Central memory CD4-positive, alpha-beta T cell (primary cell): ENCODE data around the gene ARHGAP6.
"Not testable (repeated sequence)": the region's sequence is repeated elsewhere in the genome, so short reads cannot be mapped to it uniquely, and the experiment has no call there.

Experiments
- DNase-seq: peaks from one replicate; pipeline ENCODE4 v3.0.0; 2022

The ARHGAP6 gene

DNA sequence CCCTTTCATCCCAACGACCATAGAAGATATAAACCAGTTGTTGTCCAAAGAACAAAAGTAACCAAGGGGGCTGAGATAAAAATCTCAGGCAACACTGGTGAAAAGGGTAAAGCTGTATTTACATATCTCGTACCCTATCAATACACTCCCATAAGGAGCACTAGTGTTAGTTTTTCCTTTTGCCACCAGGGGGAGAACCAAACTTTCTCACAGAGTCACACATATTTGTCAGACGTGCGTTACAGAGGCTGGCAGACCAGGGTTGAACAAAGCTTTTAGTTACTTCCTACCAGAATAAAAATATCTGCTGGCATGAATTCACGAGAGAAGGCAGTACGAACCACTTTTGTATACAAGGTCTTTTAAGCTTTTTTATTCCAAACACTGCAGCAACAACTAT lies 284.3 kb downstream of the ARHGAP6 start:
- no peak for DNase-seq

DNA sequence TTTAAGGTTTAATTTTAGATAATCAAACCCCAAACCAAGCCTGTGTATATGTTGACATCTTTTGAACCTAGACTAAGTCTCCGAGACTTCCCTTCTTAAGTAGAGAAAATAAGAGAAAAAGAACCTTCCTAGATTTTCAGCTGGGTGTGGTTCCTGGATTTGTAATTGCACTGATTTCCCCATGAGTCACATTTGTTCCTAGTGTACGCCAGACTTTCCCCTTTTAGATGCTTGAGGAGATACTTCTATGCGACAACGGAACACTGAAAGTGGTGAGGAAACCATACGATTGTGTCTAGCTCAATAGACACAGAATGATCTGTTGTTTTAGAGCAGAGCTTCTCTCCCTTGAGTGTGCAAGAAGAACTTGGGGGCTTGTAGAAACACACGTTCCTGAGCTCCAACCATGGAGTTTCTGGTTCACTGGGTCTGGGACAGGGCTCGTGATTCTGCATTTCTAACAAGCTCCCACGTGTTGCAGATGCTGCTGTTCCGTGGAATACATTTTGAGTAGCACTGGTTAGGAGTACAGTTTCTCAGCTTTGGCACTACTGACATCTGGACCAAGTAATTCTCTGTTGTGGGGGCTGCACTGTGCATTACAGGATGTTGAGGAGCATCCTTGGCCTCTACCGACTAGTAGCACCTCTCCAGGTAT lies 285.4 kb downstream of the ARHGAP6 start:
- DNase-seq = no peak

DNA sequence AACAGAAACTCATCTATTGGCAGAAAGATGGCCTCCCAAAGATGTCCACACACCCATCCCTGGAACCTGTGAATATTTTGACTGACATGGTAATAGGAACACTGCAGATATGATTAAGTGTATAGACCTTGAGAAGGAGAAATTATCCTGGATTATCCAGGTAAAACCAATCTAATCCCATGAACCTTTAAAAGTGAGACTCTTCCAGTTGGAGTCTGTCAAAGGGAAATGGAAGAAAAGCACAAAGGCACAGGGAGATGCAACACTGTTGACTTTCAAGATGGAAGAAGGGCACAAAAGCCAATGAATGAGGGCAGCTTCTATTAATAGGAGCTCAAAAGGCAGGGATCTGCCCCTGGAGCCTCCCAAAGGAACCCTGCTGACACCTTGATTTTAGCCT lies 289.6 kb downstream of the ARHGAP6 start:
- DNase-seq = no peak

DNA sequence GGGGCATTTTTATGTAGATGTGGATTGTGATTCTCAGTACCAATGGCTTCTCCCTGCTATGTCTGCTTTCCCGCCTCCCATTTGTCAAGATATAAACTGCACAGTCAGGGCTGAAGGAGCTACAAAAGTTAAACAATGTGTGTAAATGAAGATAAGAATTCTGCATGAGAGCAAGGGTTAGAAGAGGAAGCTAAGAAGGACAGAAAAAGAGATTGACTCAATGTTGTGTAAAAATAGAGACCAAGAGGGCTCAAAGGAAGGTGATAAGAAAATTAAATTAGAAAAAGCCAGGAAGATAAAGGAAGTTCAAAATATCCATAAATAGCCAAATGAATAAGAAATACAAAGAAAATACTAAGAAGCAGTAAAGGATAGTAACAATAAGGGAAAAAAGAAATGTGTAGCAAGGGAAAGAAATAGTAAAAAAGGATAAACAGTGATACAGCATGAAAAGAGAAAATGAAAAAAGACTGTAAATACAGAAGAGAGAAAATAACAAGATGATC lies 290.1 kb downstream of the ARHGAP6 start:
- no peak for DNase-seq

DNA sequence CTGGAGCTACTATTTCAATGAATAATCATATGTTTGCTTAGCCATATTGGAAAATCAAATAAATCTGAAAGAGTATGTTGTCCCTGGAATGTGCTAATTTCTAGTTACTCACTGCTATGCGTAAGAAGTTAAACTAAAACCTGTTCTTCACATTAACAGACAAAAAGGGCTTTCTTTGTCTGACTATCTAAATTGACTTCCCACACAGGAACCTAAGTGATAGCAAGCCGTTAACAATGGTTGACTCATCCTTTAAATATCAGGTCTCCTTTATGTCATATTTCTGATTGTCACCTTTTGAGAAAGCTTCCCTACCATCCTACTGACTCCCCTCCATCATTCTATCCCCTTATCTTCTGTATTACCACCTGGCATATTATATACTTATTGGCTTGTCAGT lies 291.1 kb downstream of the ARHGAP6 start:
- no peak for DNase-seq

DNA sequence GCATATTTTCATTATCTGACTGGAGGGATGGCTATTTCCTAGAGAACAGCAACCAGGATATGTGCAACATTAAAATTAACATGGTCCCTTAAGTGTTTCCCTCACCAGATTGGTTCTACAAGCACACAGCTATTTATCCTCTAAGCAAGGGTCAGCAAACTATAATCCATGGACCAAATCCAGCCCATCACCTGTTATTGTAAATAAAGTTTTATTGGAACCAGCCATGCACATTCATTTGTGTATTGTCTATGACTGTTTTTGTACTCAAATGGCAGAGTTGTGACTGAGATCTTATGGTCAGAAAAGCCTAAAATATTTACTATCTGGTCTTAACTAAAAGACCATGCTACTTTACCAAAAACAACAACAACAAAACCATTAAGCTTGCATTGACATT lies 294.6 kb downstream of the ARHGAP6 start:
- no peak for DNase-seq

DNA sequence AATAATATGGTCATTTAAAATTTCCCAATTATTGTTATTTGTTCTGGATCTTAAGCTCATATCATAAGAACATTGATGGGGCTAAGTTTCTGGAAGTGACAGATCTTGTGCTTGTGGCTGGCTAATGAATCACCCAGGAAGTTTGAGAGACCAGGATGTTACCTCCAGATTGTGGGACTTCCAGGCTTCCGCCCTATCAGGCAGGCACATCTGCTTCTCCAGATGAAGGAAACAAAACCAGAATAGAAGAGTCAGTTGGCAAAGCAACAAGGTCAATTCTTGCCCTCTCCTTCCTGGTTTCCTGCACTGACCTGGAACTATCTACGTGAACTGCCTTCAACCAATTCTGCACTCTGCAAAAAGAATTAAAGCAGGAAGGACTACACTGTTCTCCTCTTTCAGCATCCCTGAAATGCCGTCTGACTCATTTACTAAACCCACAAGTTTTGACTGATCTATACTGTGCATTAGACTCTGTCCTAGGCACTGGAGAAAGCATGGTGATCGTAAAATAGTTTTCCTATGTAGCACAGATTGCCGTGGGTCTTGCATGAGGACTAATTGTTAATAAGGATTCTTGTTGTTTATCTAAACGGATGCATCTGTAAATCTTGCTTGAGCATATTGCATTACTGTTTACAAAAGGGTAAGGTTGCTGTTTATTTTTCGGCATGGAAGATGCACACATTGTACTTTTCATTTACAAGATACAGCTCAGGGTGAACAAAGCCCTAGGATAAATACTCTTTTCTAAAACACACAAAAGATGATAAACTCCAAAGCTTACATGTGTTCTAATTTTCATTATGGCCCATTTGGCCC lies 297.9 kb downstream of the ARHGAP6 start:
- no peak for DNase-seq

DNA sequence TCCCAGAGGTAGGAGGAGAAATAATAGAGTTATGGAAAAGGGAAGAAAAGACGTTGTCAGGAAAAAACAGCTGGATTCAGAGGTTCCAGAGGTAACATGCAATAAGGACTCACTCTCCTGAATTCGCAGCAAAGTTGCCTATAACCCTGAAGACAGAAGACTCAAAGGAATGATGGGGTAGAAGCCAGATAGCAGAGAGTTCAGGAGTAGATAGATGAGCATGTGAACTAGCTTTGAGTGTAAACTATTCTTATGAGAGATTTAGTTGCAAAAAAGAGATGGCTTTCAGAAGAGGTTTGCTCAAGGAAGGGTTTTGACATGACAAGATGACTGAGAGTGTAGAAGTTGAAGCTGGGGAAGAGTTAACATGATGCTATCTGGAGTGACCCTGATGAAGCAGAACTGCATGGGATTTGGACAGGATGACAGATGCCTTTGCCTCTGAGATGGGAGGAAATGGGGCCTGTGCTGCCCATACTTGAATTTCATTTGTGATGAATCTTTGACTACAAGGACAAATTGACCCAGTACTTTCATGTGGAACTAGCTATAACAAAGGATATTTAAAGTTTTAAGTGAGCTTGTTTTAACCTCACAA lies 298.6 kb downstream of the ARHGAP6 start:
- DNase-seq = no peak

DNA sequence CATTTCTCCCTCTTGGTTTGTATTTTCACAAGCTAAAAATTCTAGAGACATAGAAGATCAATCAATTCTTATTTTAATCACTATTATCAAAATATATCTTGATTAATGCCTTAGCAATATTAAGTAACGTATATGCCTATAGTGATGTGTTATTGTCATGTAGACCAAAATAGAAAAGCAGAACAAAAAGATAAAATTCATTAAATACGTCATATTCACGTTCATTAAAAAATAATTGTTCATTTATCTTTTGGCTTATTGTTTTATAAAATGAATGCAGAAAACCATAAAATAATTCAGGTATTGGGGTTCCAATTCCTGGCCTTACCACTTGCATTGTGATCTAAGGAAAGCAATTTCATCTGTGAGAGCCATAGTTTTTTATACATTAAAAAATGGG lies 300.3 kb downstream of the ARHGAP6 start:
- no peak for DNase-seq

DNA sequence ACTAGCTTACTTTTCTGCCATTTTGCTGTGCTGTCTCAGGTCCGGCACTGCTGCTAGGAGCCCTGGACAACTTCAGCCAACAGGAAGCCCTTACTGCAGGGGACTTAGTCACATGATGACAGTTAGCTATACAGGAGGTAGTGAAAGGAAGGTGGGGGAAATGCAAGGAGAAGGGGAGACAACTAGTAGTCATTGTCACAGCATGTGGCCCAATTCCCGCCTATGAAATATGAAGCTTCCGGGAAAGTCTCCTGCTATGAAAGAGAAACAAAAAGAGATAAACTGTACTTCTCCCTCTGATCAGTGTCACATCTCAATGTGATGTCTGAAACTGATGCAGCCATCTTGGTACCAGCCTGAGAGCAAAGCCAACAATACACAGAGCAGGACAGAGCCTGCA lies 300.9 kb downstream of the ARHGAP6 start:
- DNase-seq = no peak

DNA sequence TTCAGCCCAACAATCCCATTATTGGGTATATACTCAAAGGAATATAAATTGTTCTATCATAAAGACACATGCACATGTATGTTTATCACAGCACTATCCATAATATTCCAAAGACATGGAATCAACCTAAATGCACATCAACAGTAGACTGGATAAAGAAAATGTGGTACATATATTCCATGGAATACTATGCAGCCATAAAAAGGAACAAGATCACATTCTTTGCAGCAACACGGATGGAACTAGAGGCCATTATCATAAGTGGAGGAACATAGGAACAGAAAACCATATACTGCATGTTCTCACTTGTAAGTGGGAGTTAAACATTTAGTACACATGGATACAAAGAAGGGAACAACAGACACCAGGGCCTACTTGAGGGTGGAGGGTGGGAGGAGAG lies 301.9 kb downstream of the ARHGAP6 start:
- not testable (repeated sequence) for DNase-seq

DNA sequence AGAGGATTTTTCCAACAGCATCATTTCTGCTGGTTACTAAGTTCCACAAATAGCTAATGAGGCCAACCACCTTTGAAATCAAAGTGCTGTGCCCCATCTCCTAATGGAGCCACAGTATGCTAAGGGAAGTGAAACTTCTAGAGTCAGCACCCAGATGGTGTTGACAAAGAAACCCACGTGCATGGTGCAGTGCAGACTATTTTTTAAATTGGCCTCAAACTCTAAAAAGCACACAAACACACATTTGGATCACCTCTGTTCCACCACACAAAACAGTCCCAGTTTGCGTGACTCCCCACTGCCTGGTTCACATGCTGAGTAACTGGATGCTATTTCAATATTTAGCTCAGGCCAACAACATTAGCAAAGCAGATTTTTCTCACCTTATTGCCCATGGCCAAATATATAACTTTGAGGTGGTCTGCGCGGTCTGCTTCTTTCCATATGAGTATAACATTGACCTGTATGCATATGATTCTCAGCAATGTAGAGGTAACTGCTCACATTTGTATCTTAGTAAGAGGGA lies 302.6 kb downstream of the ARHGAP6 start:
- no peak for DNase-seq

DNA sequence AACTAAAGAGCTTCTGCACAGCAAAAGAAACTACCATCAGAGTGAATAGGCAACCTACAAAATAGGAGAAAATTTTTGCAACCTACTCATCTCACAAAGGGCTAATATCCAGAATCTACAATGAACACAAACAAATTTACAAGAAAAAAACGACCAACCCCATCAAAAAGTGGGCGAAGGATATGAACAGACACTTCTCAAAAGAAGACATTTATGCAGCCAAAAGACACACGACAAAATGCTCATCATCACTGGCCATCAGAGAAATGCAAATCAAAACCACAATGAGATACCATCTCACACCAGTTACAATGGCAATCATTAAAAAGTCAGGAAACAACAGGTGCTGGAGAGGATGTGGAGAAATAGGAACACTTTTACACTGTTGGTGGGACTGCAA lies 304.1 kb downstream of the ARHGAP6 start:
- not testable (repeated sequence) for DNase-seq

DNA sequence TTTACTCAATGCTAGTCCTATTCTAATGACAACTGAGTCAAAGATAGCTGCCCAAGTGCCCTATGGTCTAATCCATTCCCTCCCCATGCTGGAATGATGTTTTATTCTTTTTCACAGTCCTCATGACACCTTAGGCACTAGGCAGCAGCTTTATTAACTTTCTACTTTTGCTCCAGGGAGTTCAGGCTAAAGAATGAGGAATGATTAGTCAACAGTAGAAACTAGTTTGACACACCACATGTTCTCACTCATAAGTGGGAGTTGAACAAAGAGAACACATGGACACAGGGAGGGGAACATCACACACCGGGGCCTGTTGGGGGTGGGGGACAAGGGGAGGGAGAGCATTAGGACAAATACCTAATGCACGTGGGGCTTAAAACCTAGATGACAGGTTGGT lies 309.8 kb downstream of the ARHGAP6 start:
- not testable (repeated sequence) for DNase-seq

DNA sequence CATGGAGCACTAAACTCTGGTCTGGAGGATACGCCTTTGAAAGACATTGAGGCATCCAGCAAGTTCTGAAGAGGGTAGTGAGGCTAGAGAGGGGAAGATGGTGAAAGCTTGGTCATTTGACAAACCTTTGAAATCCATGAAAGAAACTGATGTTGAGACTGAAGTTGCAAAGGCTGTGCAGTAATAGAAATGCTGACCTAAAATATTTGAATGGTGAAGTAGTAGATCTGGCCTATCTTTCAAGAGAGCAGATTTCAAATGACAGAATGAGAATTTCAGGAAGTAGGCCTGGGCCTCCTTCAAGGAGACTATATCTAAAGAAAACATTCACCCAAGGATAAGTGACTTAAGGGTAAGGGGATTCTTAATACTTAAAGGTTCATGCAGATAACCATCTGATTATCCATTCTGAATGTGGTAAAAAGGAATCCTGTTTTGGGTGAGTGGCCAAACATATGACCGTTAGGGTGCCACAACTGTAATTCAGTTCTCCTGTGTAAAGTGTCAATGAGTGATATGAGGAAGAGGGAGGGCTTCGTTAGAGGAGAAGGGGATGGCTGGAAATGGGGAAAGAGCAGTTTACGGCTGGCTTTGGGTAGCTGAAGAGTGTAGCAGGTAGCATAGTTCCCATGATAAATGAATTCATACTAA lies 310.3 kb downstream of the ARHGAP6 start:
- DNase-seq = no peak

DNA sequence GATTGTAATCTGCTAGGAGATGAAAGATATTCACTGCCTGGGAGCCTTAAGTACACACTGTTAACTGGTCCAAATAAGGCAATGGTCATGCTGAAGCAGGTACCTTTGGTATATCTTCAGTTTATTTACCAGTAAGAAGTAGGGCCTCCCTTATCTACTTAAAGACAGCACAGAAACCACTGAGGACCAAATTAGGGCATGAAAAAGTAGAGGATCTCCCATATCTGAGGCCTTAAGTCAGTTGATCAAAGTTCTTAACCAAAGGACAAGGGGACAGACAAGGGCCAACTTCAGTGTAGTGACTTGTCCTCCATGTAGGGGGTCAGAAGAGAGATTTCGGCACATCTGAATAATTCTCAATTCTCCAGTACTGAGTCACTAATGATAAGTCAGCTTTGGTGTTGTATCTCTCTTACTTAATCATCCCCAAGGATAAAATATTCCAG lies 313.4 kb downstream of the ARHGAP6 start:
- DNase-seq = no peak

DNA sequence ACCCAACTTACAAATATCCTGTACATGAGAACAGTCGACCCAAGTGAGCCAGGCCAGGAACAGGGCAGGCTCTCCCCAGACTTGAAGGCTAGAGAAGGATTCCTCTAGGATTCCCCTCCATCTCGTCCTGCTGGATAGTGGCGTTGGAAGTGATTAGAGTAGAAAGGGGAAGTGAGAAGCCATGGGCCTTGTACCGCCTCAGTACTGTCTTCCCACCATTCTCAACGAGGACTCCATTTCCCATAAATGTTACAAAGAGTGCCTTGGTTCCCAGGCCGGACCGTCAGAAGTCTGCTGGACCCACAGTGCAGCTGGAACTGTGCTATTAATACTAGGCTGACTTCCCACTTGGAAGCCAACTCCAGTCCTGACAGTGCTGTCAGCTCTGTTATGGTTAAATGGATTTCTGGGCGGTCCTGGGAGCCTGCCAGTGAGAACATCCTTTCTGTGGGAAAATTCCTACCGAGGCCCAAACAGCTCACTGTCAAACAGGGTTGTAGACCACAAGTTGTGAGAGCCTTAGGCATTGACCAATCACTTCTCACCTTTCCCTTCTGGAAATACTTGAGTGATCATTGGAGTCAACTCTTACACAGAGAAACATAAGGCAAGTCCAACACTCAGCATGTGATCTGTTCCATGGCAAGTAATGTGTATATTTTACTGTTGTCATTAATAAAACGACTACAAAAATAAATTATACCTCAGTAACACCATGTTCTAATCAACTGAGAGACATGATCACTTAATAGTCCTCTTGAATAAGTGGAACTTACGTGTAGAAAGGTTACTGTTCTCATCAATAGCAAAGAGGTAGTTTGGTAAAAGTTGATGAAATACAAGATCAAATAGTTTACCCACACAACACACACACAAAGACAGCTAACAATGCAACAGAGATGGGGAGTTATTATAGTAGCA lies 314.1 kb downstream of the ARHGAP6 start:
- DNase-seq = no peak

DNA sequence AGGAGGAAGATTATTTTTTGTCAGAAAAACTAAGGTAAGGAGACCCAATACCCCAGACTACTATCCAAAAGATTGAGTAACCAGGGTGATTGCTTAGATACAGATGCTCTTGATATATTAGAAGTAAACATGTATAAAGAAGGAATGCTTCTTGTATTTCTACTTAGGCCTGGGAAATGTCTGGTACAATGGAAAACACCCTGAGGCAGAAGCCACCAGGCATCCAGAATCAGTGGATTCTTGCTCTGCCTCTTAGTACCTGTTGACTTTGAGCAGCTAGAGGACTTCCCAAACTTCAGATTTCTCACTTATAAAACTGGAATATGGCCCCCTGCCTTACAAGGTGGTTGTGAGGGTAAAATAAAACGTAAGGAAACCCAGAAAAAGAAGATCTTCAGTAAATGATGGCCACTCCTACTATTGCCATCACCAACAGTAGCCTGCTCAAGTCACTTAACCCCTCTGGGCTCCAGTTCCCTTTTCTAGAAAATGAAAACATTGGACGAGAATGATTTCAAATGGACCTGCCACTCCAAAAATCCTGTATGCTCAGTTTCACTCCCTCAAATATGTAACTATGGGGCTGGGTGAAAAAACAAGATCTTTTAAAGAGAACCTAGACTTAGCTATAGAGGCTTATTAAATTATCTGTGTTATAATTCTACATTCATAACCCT lies 315.9 kb downstream of the ARHGAP6 start:
- DNase-seq = no peak

DNA sequence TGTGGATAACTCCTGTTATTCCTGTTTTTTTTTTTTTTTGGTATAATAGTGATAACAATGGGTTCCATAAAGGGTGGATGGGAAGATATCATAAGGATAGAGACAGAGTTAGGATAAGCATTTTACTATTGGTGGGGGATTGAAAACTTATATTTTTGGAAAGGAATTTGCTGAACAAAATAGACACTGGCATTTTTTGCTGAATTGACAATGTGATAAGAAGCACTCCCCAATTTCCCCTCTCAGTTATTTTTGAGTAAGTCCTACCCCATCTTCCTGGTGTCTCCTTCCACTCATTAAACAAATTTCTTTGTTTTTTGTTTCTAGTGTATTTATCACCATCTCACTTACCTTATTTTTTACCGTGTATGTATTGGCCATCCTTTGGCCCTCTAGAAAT lies 316.7 kb downstream of the ARHGAP6 start:
- no peak for DNase-seq

DNA sequence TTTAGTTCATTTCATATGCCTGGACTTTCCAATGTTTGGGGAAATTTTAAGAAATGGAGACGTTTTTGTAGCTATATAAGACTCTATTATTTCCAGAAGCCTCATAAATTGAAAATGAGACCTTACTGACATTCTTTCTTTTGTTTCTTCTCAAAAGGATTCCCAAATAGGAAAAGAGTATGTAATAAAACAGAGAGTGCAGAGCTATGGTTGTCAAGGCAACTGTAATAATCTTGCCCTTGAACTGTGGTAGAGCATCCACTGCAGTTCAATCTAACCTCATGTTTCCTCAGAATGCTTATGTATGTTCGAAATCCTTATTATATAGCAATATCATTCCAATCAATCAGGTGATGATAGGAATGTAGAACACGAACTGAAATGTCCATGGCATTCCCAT lies 318.4 kb downstream of the ARHGAP6 start:
- no peak for DNase-seq

DNA sequence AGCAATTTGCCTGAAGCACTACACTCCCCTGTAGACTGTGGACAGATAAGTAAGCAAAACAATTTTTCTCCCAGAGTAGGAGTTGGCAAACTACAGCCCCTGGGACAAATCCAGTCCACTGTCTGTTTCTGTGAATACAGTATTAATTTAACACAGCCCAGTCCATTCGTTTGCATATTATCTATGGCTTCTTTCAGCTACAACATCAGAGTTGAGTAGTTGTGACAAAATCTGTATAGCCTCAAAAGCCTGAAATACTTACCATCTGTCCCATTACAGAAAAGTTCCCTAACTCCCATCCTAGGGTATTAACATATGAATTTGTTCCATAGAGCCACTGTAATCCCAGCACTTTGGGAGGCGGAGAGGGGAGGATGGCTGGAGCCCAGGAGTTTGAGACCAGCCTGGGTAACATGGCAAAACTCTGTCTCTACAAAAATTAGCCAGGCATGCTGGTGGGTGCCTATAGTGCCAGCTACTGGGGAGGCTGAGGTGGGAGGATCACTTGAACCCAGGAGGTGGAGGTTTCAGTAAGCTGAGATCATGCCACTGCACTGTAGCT lies 319.5 kb downstream of the ARHGAP6 start:
- no peak for DNase-seq
